HG03039 (cell line): ENCODE results near the gene NDUFB10.

ENCODE experiments used
- ATAC-seq: cut with Tn5 transposase; IDR thresholded peaks from one replicate; pipeline ENCODE4 v1.9.1; 2021; ENCODE audit warnings: mild to moderate bottlenecking, moderate library complexity; ENCODE audit not compliant: unreplicated experiment

NDUFB10 gene

DNA sequence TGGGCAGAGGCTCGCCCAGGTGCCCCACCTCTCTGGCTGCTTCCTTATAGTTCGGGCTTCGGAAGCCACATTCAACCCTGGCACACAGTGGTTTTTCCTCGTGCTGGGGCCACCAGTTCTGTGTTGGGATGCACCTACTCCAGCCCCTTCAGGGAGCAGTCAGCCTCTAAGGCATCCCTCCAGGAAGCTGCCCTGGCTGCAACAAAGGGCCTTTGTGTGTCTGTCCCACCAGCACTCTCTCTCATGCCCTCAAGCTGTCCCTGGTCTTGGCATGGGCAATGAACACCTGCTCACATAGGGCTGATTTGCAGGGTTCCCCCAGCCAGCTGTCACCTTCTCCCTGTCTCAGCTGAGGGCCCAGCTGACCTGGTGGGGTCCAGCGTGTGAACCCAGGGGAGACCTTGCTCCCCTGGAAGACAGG lies 22.7 kb downstream of the NDUFB10 start:
- ATAC-seq, result no peak

DNA sequence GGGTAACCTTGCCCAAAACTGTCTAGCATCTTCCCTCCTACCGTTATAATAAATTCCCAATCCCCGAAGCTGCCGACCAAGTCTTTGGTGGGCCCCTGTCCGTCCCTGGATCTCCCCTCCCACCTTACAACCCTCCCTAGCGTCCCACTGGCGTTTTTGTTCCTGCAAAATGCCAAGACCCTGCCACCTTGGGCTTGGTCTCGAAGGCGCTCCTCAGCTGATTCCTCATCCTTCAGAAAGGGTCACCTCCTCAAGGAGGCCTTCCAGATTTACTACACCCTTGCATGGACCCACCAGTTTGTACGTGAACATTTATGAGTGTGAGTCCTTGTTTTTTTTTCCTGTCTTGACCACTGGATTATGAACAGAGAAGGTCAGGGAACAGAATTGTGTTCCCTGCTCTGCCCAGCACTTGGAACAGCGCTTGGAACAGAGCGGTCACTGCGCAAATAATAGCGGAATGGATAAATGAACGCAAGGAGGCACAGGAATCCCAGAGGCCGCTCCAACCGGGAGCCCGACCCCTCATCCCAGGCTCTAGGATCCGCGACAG lies 23.7 kb downstream of the NDUFB10 start:
- ATAC-seq, result no peak

DNA sequence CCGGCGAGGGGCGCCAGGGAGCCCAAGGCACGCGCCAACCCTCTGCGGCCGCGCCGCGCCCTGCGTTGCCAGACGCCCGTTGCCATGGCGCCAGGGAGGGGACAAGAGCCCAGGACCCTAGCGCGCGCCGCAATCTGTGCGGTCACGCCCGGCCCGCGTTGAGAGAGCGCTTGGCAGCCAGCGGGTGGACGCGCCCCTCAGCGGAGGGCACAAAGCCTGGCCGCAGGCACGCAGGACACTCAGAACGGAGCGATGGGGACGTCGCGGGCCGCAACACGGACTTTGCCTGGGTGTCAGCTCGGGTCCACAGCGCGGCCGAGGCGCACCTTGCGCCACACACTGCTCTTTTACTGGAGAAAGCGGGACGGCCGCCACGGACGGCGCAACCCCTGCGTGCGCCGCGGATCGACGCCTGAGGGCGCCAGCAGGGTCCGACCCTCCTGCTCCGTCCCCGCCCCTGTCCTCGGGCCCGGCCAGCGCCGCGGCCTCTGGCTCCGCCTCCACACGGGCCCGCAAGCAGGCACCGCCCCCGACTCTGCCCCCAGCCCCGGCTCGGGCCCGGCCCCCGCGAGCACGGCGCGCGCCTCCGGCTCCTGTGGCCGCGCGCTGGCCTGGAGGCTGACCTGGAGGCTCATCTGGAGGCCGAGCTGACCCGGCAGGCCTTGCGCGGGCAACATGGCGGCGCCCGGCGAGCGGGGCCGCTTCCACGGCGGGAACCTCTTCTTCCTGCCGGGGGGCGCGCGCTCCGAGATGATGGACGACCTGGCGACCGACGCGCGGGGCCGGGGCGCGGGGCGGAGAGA lies 24.4 kb downstream of the NDUFB10 start, which contains the start of gene GFER:
Gene GFER (plus strand): TSS at position 650 of the 803 bp plus-strand sequence. CDS start 26 bp downstream, at position 676.
- peak; percentile 69 for ATAC-seq

DNA sequence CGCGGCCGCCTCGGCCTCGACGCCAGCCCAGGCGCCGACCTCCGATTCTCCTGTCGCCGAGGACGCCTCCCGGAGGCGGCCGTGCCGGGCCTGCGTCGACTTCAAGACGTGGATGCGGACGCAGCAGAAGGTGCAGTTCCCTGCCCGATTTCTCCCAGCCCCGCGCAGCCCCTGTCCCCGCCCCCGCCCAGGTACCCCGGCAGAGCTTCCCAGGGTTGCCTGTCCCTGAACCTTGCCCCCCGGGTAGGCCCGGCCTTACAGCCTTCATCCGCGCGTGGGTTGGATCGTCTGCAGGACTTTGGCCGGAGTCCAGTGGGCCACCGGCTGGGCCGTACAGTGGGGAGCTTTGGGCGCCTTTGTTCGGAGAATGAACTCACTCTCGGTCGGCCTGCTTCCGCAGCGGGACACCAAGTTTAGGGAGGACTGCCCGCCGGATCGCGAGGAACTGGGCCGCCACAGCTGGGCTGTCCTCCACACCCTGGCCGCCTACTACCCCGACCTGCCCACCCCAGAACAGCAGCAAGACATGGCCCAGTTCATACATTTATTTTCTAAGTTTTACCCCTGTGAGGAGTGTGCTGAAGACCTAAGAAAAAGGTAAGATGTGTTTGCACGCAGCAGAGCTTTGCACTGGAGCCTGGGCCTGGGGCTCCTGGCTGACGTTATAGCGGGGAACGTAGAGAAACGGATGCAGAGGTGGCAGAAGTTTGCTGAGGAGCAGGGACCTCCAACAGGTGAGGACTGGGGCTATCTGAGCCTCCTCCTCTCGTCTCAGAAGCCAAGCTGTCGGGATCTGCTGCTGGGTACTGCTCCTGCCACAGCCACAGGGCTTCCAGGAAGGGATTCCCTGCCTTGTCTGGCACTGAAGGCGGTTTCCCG lies 25.2 kb downstream of the NDUFB10 start:
- no peak for ATAC-seq

DNA sequence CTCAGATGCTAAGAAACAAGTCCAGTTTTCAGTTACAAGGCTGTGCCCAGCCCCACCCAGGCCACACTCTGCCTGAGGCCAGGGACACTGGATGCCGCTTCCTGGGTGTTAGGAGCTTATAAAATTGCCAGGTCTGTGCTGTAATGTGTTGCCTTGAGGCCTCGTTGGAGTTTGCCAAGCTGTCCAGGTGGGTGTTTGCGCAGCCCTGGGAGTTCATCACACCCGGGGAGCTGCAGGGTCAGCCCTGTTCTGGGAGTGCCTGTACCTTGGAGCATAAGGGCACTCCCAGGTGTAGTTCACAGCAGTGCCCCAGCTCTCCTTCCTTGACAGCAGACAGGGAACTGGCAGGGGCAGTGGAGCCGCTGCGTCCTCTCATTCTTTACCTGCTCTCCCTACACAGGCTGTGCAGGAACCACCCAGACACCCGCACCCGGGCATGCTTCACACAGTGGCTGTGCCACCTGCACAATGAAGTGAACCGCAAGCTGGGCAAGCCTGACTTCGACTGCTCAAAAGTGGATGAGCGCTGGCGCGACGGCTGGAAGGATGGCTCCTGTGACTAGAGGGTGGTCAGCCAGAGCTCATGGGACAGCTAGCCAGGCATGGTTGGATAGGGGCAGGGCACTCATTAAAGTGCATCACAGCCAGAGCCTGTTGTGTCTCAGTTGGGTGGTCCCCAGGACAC lies 26.3 kb downstream of the NDUFB10 start:
- no peak for ATAC-seq

GRCh38 chr16:1987198-1987597 lies 27.9 kb downstream of the NDUFB10 start:
- ATAC-seq, result no peak

- ATAC-seq, result no peak
These were observed 30.1 kb downstream of the NDUFB10 start, which contains the start of gene SYNGR3 for GRCh38 chr16:1989209-1990100. SYNGR3 (plus strand) TSS chr16:1989970; CDS start chr16:1990103, 133 bp downstream.

- ATAC-seq, result no peak
These were observed 30.7 kb downstream of the NDUFB10 start for GRCh38 chr16:1990101-1990350.

DNA sequence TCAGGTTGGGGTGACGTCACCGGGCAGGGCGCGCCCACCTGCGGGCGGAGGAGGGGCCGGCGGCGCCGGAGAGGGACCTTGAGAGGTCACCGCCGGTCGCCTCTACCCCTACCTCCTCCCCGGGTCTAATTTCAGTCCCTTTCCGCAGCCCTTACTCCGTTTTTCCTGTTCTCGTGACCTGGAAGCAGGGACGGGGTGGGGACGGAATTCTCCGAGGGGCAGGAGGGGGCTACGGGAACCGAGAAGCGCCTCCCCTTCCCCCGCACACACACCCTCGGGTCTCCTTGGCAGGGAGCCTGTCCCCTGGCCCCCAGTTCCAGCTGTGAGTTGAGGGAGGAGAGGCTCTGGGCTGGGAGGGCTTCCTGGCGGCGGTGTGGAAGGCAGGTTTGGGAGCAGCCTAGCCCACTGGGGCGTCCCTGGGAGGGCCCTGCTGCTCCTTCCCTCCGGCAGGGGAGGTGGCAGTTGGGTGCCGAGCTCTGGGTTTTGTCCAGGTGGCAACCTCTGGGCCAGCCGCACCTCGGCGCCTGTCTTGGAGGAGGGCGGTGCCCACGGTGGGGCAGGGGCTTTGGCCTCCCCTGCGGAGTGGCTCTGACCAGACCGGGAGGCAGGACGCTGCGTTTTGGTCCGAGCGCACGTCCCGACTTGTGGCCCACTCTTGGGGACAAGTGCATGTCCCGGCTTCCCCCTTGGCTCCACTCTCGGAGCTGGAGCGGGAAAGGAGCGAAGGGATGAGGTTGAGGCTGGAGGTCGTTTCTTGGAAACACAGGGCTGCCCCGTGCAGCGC lies 31.2 kb downstream of the NDUFB10 start:
- no peak for ATAC-seq

DNA sequence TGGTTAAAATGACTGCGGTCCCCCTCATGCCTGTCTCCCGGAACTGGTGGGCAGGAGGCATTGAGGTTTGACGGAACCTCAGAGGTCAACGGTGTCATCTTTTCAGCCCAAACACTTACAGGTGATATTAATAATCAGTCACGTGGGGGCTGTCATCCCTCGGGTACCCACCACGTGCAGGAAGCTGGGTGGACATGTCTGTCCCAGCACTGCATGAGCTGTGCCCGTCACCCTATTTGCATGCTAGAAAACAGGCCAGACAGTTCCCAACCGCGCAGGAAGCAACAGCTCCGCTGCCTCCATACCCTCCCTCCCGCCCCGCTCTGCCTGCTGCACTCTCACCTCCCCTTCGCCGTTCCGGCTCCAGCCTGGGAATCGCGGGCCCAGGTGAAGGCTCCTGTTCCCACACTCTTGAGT lies 31.8 kb downstream of the NDUFB10 start:
- no peak for ATAC-seq

DNA sequence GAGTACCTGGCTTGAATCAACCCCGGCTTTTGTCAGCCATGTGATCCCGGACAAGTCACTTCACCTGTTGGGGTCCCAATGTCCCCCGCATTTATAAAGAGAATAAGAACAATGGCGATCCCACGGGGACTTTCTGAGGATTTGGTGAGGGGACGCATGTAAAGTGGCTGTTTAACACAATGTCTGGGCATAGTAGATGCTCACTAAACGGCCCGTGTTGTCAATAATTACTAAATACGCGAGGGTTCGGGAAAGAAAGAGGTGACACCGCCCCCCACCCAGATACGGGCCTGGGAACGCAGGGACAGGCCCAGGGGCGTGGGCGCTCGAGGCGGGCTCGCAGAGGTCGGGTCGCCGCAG lies 32.2 kb downstream of the NDUFB10 start:
- ATAC-seq, result no peak

DNA sequence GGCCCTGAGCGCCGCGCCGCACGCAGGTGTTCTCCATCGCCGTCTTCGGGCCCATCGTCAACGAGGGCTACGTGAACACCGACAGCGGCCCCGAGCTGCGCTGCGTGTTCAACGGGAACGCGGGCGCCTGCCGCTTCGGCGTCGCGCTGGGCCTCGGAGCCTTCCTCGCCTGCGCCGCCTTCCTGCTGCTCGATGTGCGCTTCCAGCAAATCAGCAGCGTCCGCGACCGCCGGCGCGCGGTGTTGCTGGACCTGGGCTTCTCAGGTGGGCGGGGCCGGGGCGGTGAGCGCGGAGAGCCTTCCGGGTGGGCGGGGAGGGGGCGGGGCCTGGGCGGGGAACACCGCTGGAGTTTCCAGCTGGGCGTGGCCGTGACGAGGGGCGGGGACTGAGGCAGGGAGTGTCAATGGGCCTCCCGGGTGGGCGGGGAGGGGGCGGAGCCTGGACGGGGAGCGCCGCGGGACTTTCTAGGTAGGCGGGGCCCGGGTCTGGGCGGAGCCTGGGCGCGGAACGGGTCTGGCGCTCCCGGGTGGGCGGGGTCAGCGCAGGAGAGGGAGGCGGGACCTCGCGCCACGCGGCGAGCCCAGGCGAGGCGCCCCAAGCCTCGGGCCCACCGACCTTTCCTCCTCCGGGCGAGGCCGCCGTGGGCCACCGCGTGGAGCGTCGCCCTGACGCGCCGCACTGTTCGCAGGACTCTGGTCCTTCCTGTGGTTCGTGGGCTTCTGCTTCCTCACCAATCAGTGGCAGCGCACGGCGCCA lies 32.8 kb downstream of the NDUFB10 start:
- ATAC-seq, result peak; percentile 42

DNA sequence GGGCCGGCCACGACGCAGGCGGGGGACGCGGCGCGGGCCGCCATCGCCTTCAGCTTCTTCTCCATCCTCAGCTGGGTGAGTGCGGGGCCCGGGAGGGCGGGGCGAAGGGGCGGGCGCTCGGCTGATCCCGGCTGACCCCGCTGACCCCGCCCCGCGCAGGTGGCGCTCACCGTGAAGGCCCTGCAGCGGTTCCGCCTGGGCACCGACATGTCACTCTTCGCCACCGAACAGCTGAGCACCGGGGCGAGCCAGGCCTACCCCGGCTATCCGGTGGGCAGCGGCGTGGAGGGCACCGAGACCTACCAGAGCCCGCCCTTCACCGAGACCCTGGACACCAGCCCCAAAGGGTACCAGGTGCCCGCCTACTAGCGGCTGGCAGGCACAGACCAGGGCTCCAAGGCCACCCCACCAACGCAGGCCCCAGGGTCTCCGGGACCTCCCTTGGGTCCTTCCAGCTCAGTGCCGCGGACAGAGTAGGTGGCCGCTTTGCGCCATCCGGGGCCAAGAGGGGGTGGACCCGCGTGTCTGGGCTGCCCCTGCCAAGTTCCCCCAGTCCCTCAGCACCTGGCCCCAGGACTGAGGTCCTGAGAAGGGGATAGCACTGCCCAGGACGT lies 33.5 kb downstream of the NDUFB10 start:
- no peak for ATAC-seq

DNA sequence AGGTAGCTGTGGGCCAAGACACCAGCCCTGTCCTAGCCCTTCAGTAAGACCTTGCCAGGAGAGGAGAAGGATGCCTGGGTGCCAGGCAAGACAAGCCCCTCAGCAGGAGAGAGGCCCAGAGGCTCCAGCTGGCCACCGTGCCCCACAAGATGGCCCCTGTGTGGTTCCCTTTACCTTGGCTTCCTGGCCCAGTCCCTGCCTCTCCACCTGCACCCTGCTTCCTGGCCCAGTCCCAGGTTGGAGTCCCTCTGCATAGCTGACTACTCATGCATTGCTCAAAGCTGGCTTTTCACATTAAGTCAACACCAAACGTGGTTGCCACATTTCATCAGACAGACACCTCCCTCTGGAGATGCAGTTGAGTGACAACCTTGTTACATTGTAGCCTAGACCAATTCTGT lies 34.4 kb downstream of the NDUFB10 start:
- no peak for ATAC-seq

- no peak for ATAC-seq
These were observed 38.4 kb downstream of the NDUFB10 start for GRCh38 chr16:1997494-1998359.

DNA sequence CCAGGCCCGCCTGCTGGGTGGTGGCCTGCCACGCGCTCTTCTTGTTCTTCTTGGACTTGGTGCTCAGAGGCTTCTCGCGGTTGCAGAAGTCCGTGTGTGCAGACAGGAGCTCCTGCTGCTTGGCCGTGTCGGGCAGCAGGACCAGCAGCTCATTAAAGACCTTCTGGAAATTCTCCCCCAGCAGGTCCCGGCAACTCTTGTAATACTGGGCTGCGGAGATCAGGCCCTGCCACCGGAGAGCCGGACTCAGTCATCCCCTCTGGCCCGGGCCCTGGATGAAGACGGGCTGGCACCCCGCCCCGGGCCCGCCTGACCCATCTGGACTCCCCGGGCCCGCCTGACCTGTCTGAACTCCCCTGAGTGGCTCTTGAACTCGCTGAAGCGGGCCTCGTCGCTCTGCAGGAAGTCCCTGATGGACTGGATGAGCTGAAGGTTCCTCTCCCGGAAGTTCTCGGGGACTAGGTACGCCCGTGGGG lies 39.1 kb downstream of the NDUFB10 start:
- ATAC-seq, result no peak
